WERI-Rb-1 (cell line): Measurements from ENCODE around the gene MAP3K5.
A peak's percentile ranks its signal among the peaks of the same experiment; 100 is the strongest.

Source experiments
- DNase-seq: peaks from one replicate; pipeline ENCODE4 v3.0.0-alpha.2; 2020
- H3K27ac ChIP-seq: fragments of 250-450 bp; sonication (Bioruptor Pico); 2 replicates; pipeline ENCODE4 v1.5.1; 2020; ENCODE audit warnings: mild to moderate bottlenecking, moderate library complexity
- H3K27me3 ChIP-seq: fragments of 250-450 bp; sonication (Bioruptor Pico); 2 replicates; pipeline ENCODE4 v1.5.1; 2021; ENCODE audit warnings: mild to moderate bottlenecking, low read depth, moderate library complexity; ENCODE audit not compliant: insufficient read depth, severe bottlenecking
- H3K36me3 ChIP-seq: fragments of 250-450 bp; sonication (Bioruptor Pico); 2 replicates; pipeline ENCODE4 v1.5.1; 2020; ENCODE audit warnings: mild to moderate bottlenecking, moderate library complexity
- H3K4me3 ChIP-seq: 2 replicates; pipeline ENCODE4 v1.5.1; 2011; ENCODE audit warnings: low read depth, mild to moderate bottlenecking, control low read depth, low read length
- H3K9me3 ChIP-seq: fragments of 250-450 bp; sonication (Bioruptor Pico); 2 replicates; pipeline ENCODE4 v1.5.1; 2021; ENCODE audit warnings: mild to moderate bottlenecking, moderate library complexity; ENCODE audit not compliant: severe bottlenecking
- TF ChIP-seq, protein P1 (sequence below): IDR thresholded peaks from 2 replicates; pipeline ENCODE4 v1.5.1; 2011; ENCODE audit warnings: low read depth, mild to moderate bottlenecking, control low read depth, inconsistent platforms, low read length

MAP3K5 gene

GRCh38 chr6:136582711-136583471, 209.4 kb downstream of the MAP3K5 start:
- no peak overlapping the region for H3K4me3 ChIP-seq
- no peak overlapping the region for H3K27ac ChIP-seq

GRCh38 chr6:136579800-136580199, 212.5 kb downstream of the MAP3K5 start:
- no peaks in the 10 kb centered on the region for H3K36me3 ChIP-seq
- H3K27me3 ChIP-seq = no peaks in the 10 kb centered on the region
- H3K4me3 ChIP-seq = no peak overlapping the region
- DNase-seq = no peak
- H3K27ac ChIP-seq = no peak overlapping the region
- no peaks in the 10 kb centered on the region for H3K9me3 ChIP-seq
- TF ChIP-seq, protein P1, sequence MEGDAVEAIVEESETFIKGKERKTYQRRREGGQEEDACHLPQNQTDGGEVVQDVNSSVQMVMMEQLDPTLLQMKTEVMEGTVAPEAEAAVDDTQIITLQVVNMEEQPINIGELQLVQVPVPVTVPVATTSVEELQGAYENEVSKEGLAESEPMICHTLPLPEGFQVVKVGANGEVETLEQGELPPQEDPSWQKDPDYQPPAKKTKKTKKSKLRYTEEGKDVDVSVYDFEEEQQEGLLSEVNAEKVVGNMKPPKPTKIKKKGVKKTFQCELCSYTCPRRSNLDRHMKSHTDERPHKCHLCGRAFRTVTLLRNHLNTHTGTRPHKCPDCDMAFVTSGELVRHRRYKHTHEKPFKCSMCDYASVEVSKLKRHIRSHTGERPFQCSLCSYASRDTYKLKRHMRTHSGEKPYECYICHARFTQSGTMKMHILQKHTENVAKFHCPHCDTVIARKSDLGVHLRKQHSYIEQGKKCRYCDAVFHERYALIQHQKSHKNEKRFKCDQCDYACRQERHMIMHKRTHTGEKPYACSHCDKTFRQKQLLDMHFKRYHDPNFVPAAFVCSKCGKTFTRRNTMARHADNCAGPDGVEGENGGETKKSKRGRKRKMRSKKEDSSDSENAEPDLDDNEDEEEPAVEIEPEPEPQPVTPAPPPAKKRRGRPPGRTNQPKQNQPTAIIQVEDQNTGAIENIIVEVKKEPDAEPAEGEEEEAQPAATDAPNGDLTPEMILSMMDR = no peak

More at GRCh38 chr6:136582711-136583471, 209.4 kb downstream of the MAP3K5 start:
- H3K36me3 ChIP-seq = no peaks in the 10 kb centered on the region
- no peak for DNase-seq
- H3K9me3 ChIP-seq = no peaks in the 10 kb centered on the region
- TF ChIP-seq, protein P1 = 0 out of 2 replicates have a peak, but pooled peaks have one; percentile 5
- no peaks in the 10 kb centered on the region for H3K27me3 ChIP-seq

GRCh38 chr6:136576821-136577220, 215.5 kb downstream of the MAP3K5 start:
- no peak for DNase-seq
- no peaks in the 10 kb centered on the region for H3K36me3 ChIP-seq
- no peaks in the 10 kb centered on the region for H3K27me3 ChIP-seq
- H3K27ac ChIP-seq = no peak overlapping the region
- TF ChIP-seq, protein P1 = no peak
- H3K4me3 ChIP-seq = no peak overlapping the region
- no peaks in the 10 kb centered on the region for H3K9me3 ChIP-seq

GRCh38 chr6:136571496-136571895, 220.8 kb downstream of the MAP3K5 start:
- TF ChIP-seq, protein P1 = no peak
- Histone ChIP-seq H3K27me3 (no peaks in the 10 kb centered on the region), H3K9me3 (peaks cover 4% of the 10 kb centered on the region), H3K27ac (no peak overlapping the region), H3K36me3 (no peaks in the 10 kb centered on the region), H3K4me3 (no peak overlapping the region)
- DNase-seq = no peak

- TF ChIP-seq, protein P1 = no peak
- H3K27ac ChIP-seq = no peak overlapping the region
- no peaks in the 10 kb centered on the region for H3K36me3 ChIP-seq
- H3K27me3 ChIP-seq = no peaks in the 10 kb centered on the region
- H3K4me3 ChIP-seq = no peak overlapping the region
- H3K9me3 ChIP-seq = peaks cover 4% of the 10 kb centered on the region
- DNase-seq = no peak
These were observed 221.2 kb downstream of the MAP3K5 start for GRCh38 chr6:136571065-136571464.

- Histone ChIP-seq H3K36me3 (no peaks in the 10 kb centered on the region), H3K27me3 (no peaks in the 10 kb centered on the region), H3K4me3 (no peak overlapping the region), H3K9me3 (peaks cover 4% of the 10 kb centered on the region), H3K27ac (no peak overlapping the region)
- DNase-seq = no peak
- TF ChIP-seq, protein P1 = no peak
These were observed 224.1 kb downstream of the MAP3K5 start for GRCh38 chr6:136568129-136568528.
